ENCODE results near the gene INPP5F. TPM values are rescaled to one million over a fixed set of nuclear protein-coding genes. Genes with fewer than 3 reads are reported as not detected.

Gene INPP5F
- total and polyA plus RNA-seq, 2 experiments from 2014 or later = 8.5 to 10.9 TPM

GRCh38 chr10:119762035-119762434 lies 36.2 kb downstream of the INPP5F start:
- Histone ChIP-seq H2AFZ (no peak overlapping the region), H3K27me3 (replicated peaks; ENCODE audit: insufficient read depth) (no peaks in the 10 kb centered on the region), H3K27ac (no peak overlapping the region), H3K9me2 (ENCODE audit: insufficient read depth) (no peaks in the 10 kb centered on the region), H3K79me2 (ENCODE audit: insufficient read depth) (no peaks in the 10 kb centered on the region), H3K4me3 (no peak overlapping the region), H3K4me1 (ENCODE audit: insufficient read depth) (peaks cover 22% of the 10 kb centered on the region), H4K20me1 (ENCODE audit: insufficient read depth) (no peaks in the 10 kb centered on the region), H3K4me2 (ENCODE audit: unreplicated experiment) (no peak overlapping the region), H3K9ac (no peak overlapping the region), H3K36me3 (ENCODE audit: low read depth) (no peaks in the 10 kb centered on the region), H3K9me3 (ENCODE audit: low read depth) (no peaks in the 10 kb centered on the region), H3F3A (ENCODE audit: insufficient read depth) (peaks cover 21% of the 10 kb centered on the region)
- no peak for DNase-seq
- in situ Hi-C loops (cut with MboI) = no loop called here
- TF ChIP-seq EZH2 (IDR thresholded peaks at IDR 0.05; ENCODE audit: insufficient read depth, poor library complexity, severe bottlenecking) (no peak), EZH2phosphoT487 (IDR thresholded peaks at IDR 0.05; ENCODE audit: insufficient read depth, low read depth) (no peak)
- WGBS, 2 experiments (ENCODE audit: low coverage in 1 of 2, low lambda C conversion rate in 2 of 2, missing lambda C conversion rate in 2 of 2) = 98 to 100% methylated on average over 3 of the region's 3 CpGs

GRCh38 chr10:119762805-119763798 lies 37.3 kb downstream of the INPP5F start:
- no peaks in the 10 kb centered on the region for H3K27me3 ChIP-seq (replicated peaks; ENCODE audit: insufficient read depth)
- no peak overlapping the region for H2AFZ ChIP-seq
- in situ Hi-C loops (cut with MboI) = no loop called here
- H3K9ac ChIP-seq = no peak overlapping the region
- TF ChIP-seq EZH2phosphoT487 (IDR thresholded peaks at IDR 0.05; ENCODE audit: insufficient read depth, low read depth) (no peak), EZH2 (IDR thresholded peaks at IDR 0.05; ENCODE audit: insufficient read depth, poor library complexity, severe bottlenecking) (no peak)
- H3K9me2 ChIP-seq (ENCODE audit: insufficient read depth) = no peaks in the 10 kb centered on the region
- H3K36me3 ChIP-seq (ENCODE audit: low read depth) = no peaks in the 10 kb centered on the region
- peak; percentile 42 for DNase-seq
- 78 to 82% methylated on average over 8 of the region's 8 CpGs for WGBS, 2 experiments (ENCODE audit: low coverage in 1 of 2, low lambda C conversion rate in 2 of 2, missing lambda C conversion rate in 2 of 2)
- no peaks in the 10 kb centered on the region for H4K20me1 ChIP-seq (ENCODE audit: insufficient read depth)
- H3K79me2 ChIP-seq (ENCODE audit: insufficient read depth) = no peaks in the 10 kb centered on the region
- peaks cover 22% of the 10 kb centered on the region for H3K4me1 ChIP-seq (ENCODE audit: insufficient read depth)
- H3K9me3 ChIP-seq (ENCODE audit: low read depth) = no peaks in the 10 kb centered on the region
- H3K4me2 ChIP-seq (ENCODE audit: unreplicated experiment) = no peak overlapping the region
- no peak overlapping the region for H3K27ac ChIP-seq
- H3K4me3 ChIP-seq = no peak overlapping the region
- H3F3A ChIP-seq (ENCODE audit: insufficient read depth) = peaks cover 21% of the 10 kb centered on the region

- no peaks in the 10 kb centered on the region for H3K36me3 ChIP-seq (ENCODE audit: low read depth)
- no peaks in the 10 kb centered on the region for H3K79me2 ChIP-seq (ENCODE audit: insufficient read depth)
- in situ Hi-C loops (cut with MboI) = no loop called here
- DNase-seq = peak; percentile 52
- WGBS, 2 experiments (ENCODE audit: low coverage in 1 of 2, low lambda C conversion rate in 2 of 2, missing lambda C conversion rate in 2 of 2) = 58 to 66% methylated on average over 4 of the region's 4 CpGs
- no peaks in the 10 kb centered on the region for H3K27me3 ChIP-seq (replicated peaks; ENCODE audit: insufficient read depth)
- no peak for TF ChIP-seq EZH2 (IDR thresholded peaks at IDR 0.05; ENCODE audit: insufficient read depth, poor library complexity, severe bottlenecking)
- TF ChIP-seq EZH2phosphoT487 (IDR thresholded peaks at IDR 0.05; ENCODE audit: insufficient read depth, low read depth) = no peak
- no peak overlapping the region for H3K4me3 ChIP-seq
- H3K4me1 ChIP-seq (ENCODE audit: insufficient read depth) = peaks cover 35% of the 10 kb centered on the region
- no peak overlapping the region for H2AFZ ChIP-seq
- H3K4me2 ChIP-seq (ENCODE audit: unreplicated experiment) = no peak overlapping the region
- H3F3A ChIP-seq (ENCODE audit: insufficient read depth) = peaks cover 19% of the 10 kb centered on the region
- H3K9me3 ChIP-seq (ENCODE audit: low read depth) = no peaks in the 10 kb centered on the region
- no peak overlapping the region for H3K27ac ChIP-seq
- no peaks in the 10 kb centered on the region; the same call in 1 of the 2 replicates for H3K9me2 ChIP-seq (ENCODE audit: insufficient read depth)
- H4K20me1 ChIP-seq (ENCODE audit: insufficient read depth) = no peaks in the 10 kb centered on the region
- no peak overlapping the region for H3K9ac ChIP-seq
Measured at GRCh38 chr10:119768455-119769094, 42.7 kb downstream of the INPP5F start.

- H3K9me3 ChIP-seq (ENCODE audit: low read depth) = no peaks in the 10 kb centered on the region
- in situ Hi-C loops (cut with MboI) = no loop called here
- peak overlapping the region; percentile 54 for H3K27ac ChIP-seq
- H3K4me1 ChIP-seq (ENCODE audit: insufficient read depth) = peaks cover 35% of the 10 kb centered on the region
- peaks cover 19% of the 10 kb centered on the region for H3F3A ChIP-seq (ENCODE audit: insufficient read depth)
- no peak overlapping the region for H2AFZ ChIP-seq
- H3K9ac ChIP-seq = no peak overlapping the region
- H3K4me3 ChIP-seq = peak overlapping the region; percentile 21
- no peaks in the 10 kb centered on the region for H3K36me3 ChIP-seq (ENCODE audit: low read depth)
- no peaks in the 10 kb centered on the region for H3K27me3 ChIP-seq (replicated peaks; ENCODE audit: insufficient read depth)
- no peaks in the 10 kb centered on the region for H4K20me1 ChIP-seq (ENCODE audit: insufficient read depth)
- TF ChIP-seq EZH2phosphoT487 (IDR thresholded peaks at IDR 0.05; ENCODE audit: insufficient read depth, low read depth) (no peak), EZH2 (IDR thresholded peaks at IDR 0.05; ENCODE audit: insufficient read depth, poor library complexity, severe bottlenecking) (no peak)
- no peaks in the 10 kb centered on the region for H3K79me2 ChIP-seq (ENCODE audit: insufficient read depth)
- H3K9me2 ChIP-seq (ENCODE audit: insufficient read depth) = no peaks in the 10 kb centered on the region; the same call in 1 of the 2 replicates
- H3K4me2 ChIP-seq (ENCODE audit: unreplicated experiment) = peak overlapping the region; percentile 72
- DNase-seq = peak; percentile 92
- WGBS, 2 experiments (ENCODE audit: low coverage in 1 of 2, low lambda C conversion rate in 2 of 2, missing lambda C conversion rate in 2 of 2) = 0 to 6% methylated on average over 2 of the region's 2 CpGs
Measured at GRCh38 chr10:119769886-119770285, 44.0 kb downstream of the INPP5F start.
